ENCODE measurements around the gene MCC.

The MCC gene

GRCh38 chr5:113361701-113362100 is 126.6 kb downstream of the MCC start:
- no peak for DNase-seq (ENCODE audit: low spot score)

- DNase-seq (ENCODE audit: low spot score), result no peak
Observed at GRCh38 chr5:113359419-113359818, 128.8 kb downstream of the MCC start.

GRCh38 chr5:113358696-113359095 is 129.6 kb downstream of the MCC start:
- DNase-seq (ENCODE audit: low spot score), result no peak

GRCh38 chr5:113357696-113358476 is 130.4 kb downstream of the MCC start:
- no peak for DNase-seq (ENCODE audit: low spot score)

- no peak for DNase-seq (ENCODE audit: low spot score)
Observed at GRCh38 chr5:113356487-113356886, 131.8 kb downstream of the MCC start.

- no peak for DNase-seq (ENCODE audit: low spot score)
Observed at GRCh38 chr5:113354055-113354454, 134.2 kb downstream of the MCC start.

GRCh38 chr5:113347572-113347971 is 140.7 kb downstream of the MCC start:
- no peak for DNase-seq (ENCODE audit: low spot score)

GRCh38 chr5:113344973-113345940 is 143.0 kb downstream of the MCC start:
- DNase-seq (ENCODE audit: low spot score), result no peak

- no peak for DNase-seq (ENCODE audit: low spot score)
Observed at GRCh38 chr5:113343343-113343742, 144.9 kb downstream of the MCC start.

GRCh38 chr5:113340537-113340936 is 147.7 kb downstream of the MCC start:
- DNase-seq (ENCODE audit: low spot score), result peak; percentile 27

- no peak for DNase-seq (ENCODE audit: low spot score)
Observed at GRCh38 chr5:113338628-113339027, 149.6 kb downstream of the MCC start.

- no peak for DNase-seq (ENCODE audit: low spot score)
Observed at GRCh38 chr5:113337515-113338415, 150.5 kb downstream of the MCC start.

GRCh38 chr5:113336975-113337374 is 151.3 kb downstream of the MCC start:
- DNase-seq (ENCODE audit: low spot score), result peak; percentile 48

GRCh38 chr5:113333411-113333810 is 154.8 kb downstream of the MCC start:
- DNase-seq (ENCODE audit: low spot score), result no peak

GRCh38 chr5:113331209-113331551 is 157.1 kb downstream of the MCC start:
- no peak for DNase-seq (ENCODE audit: low spot score)

GRCh38 chr5:113330533-113331208 is 157.6 kb downstream of the MCC start:
- DNase-seq (ENCODE audit: low spot score), result peak; percentile 73

- no peak for DNase-seq (ENCODE audit: low spot score)
Observed at GRCh38 chr5:113329981-113330380, 158.3 kb downstream of the MCC start.

GRCh38 chr5:113325054-113325453 is 163.2 kb downstream of the MCC start:
- no peak for DNase-seq (ENCODE audit: low spot score)

GRCh38 chr5:113321276-113321675 is 167.0 kb downstream of the MCC start:
- no peak for DNase-seq (ENCODE audit: low spot score)

- DNase-seq (ENCODE audit: low spot score), result no peak
Observed at GRCh38 chr5:113320273-113320780, 167.9 kb downstream of the MCC start.

Data from NAMALWA (cell line).